SH-SY5Y (cell line): ENCODE data around the gene CIB1.

ENCODE experiments used
- GATA2 ChIP-seq: IDR thresholded peaks from 2 replicates; pipeline ENCODE4 v1.6.1; 2011; ENCODE audit warnings: mild to moderate bottlenecking, low read depth, low read length
- GATA3 ChIP-seq: IDR thresholded peaks from 2 replicates; pipeline ENCODE4 v1.6.1; 2011; ENCODE audit warnings: low read depth, mild to moderate bottlenecking, low read length, moderate library complexity

DNA sequence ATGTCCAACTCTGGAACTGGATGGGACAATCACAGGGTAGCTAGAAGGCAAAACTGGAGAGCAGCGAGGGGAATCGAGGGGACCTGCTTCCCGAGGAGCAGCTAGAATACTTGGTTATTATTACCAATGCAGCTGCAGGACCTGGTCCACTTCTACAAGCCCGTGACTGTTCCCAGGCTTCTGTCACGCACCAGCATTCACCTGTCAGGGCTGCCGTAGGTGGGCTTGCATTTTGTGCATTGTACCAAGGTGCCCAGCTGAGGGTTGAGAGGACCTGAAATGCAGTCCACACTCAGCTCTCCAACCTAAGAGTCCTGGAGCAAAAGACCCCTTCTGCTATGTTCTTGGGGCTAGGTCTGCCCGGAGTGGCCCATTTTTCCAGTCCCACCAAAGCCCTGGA lies 30.3 kb downstream of the CIB1 start:
- TF ChIP-seq GATA2 (no peak), GATA3 (no peak)
